Activated naive CD8-positive, alpha-beta T cell treated with anti-CD3 and anti-CD28 coated beads, Interleukin-2, amount 10 ng/mL, durations not matched to agents 7 days and 5 days (primary cell): ENCODE results near the gene GAREM2. TPM values are rescaled to one million over a fixed set of nuclear protein-coding genes. Genes with fewer than 3 reads are reported as not detected.

Experiments used
- ATAC-seq: fragments of 150-1000 bp; cut with Tn5 transposase; one replicate; pipeline ENCODE4 v1.10.0; 2021; ENCODE audit warnings: low read depth, moderate library complexity
- POLR2A ChIA-PET: fragments of 350-600 bp; sonication (Branson Sonifier 250); formaldehyde crosslinking; loops from one replicate; lab custom pipeline; 2021; ENCODE audit warnings: antibody characterized with exemption; lab: Charles Lee
- DNase-seq: peaks from one replicate; pipeline ENCODE4 v3.0.0; 2021
- H3K27ac Mint-ChIP-seq: one replicate; pipeline ENCODE4 v1.8.0; 2022; ENCODE audit warnings: mild to moderate bottlenecking, mixed read lengths
- H3K27me3 Mint-ChIP-seq: one replicate; pipeline ENCODE4 v1.8.0; 2022; ENCODE audit warnings: mild to moderate bottlenecking, moderate library complexity, mixed read lengths
- H3K36me3 Mint-ChIP-seq: one replicate; pipeline ENCODE4 v1.8.0; 2021; ENCODE audit warnings: mild to moderate bottlenecking, mixed read lengths
- H3K4me1 Mint-ChIP-seq: one replicate; pipeline ENCODE4 v1.8.0; 2021; ENCODE audit warnings: mixed read lengths
- H3K4me3 Mint-ChIP-seq: one replicate; pipeline ENCODE4 v1.8.0; 2022; ENCODE audit warnings: mild to moderate bottlenecking, moderate library complexity, mixed read lengths
- H3K9me3 Mint-ChIP-seq: one replicate; pipeline ENCODE4 v1.8.0; 2021; ENCODE audit warnings: mixed read lengths
- total RNA-seq, 2 experiments: library from RNA; stranded (reverse); gene quantifications; one replicate each; pipeline ENCODE4 v1.2.3, GENCODE V29; 2021

Gene GAREM2
- total RNA-seq, 2 experiments from 2014 or later: 4.1 to 4.9 TPM

GRCh38 chr2:26174691-26175465 is 2.0 kb downstream of the GAREM2 start:
- DNase-seq (no peak), ATAC-seq (no peak)
- Mint-ChIP-seq H3K9me3 (no peaks in the 10 kb centered on the region), H3K4me3 (no peak overlapping the region), H3K4me1 (peaks cover 10% of the 10 kb centered on the region), H3K27me3 (peaks cover 32% of the 10 kb centered on the region), H3K36me3 (peaks cover 1% of the 10 kb centered on the region), H3K27ac (no peak overlapping the region)
- POLR2A ChIA-PET: interaction anchor here (1.1 to 1.4 kb wide), 2 partner anchors 9 to 14 kb away, joined by 3 to 4 read pairs; no protein-coding TSS in a partner anchor

- Mint-ChIP-seq H3K4me3 (no peak overlapping the region), H3K27me3 (peaks cover 36% of the 10 kb centered on the region)
Measured at GRCh38 chr2:26175466-26176278, 2.8 kb downstream of the GAREM2 start.

GRCh38 chr2:26176279-26176615 is 3.4 kb downstream of the GAREM2 start:
- ATAC-seq (no peak), DNase-seq (no peak)
- H3K4me3 Mint-ChIP-seq: no peak overlapping the region
- peaks cover 33% of the 10 kb centered on the region for H3K27me3 Mint-ChIP-seq
- POLR2A ChIA-PET: no interaction called here
- no peak overlapping the region for H3K27ac Mint-ChIP-seq
- H3K36me3 Mint-ChIP-seq: peaks cover 1% of the 10 kb centered on the region
- H3K4me1 Mint-ChIP-seq: peaks cover 12% of the 10 kb centered on the region
- no peaks in the 10 kb centered on the region for H3K9me3 Mint-ChIP-seq

More at GRCh38 chr2:26175466-26176278, 2.8 kb downstream of the GAREM2 start:
- peaks cover 12% of the 10 kb centered on the region for H3K4me1 Mint-ChIP-seq
- H3K9me3 Mint-ChIP-seq: no peaks in the 10 kb centered on the region
- DNase-seq: no peak
- H3K36me3 Mint-ChIP-seq: peaks cover 1% of the 10 kb centered on the region
- POLR2A ChIA-PET: interaction anchor here (1.1 kb wide), 1 partner anchor 14 kb away, joined by 4 read pairs; no protein-coding TSS in a partner anchor
- no peak for ATAC-seq
- H3K27ac Mint-ChIP-seq: no peak overlapping the region

GRCh38 chr2:26177122-26177521 is 4.2 kb downstream of the GAREM2 start:
- Mint-ChIP-seq H3K9me3 (no peaks in the 10 kb centered on the region), H3K36me3 (peaks cover 1% of the 10 kb centered on the region), H3K4me1 (peaks cover 7% of the 10 kb centered on the region), H3K27ac (no peak overlapping the region), H3K27me3 (peaks cover 27% of the 10 kb centered on the region), H3K4me3 (no peak overlapping the region)
- ATAC-seq: no peak
- POLR2A ChIA-PET: interaction anchor here (0.6 kb wide), 1 partner anchor 15 kb away, joined by 3 read pairs; no protein-coding TSS in a partner anchor
- DNase-seq: no peak

GRCh38 chr2:26178246-26178645 is 5.4 kb downstream of the GAREM2 start:
- no peak overlapping the region for H3K27ac Mint-ChIP-seq
- no peaks in the 10 kb centered on the region for H3K9me3 Mint-ChIP-seq
- POLR2A ChIA-PET: interaction anchor here (0.5 to 0.6 kb wide), 2 partner anchors 133 to 325 kb away, joined by 3 to 4 read pairs; no protein-coding TSS in a partner anchor
- no peak for DNase-seq
- no peak for ATAC-seq
- no peaks in the 10 kb centered on the region for H3K36me3 Mint-ChIP-seq
- H3K27me3 Mint-ChIP-seq: peaks cover 28% of the 10 kb centered on the region
- peak overlapping the region; percentile 22 for H3K4me3 Mint-ChIP-seq
- peaks cover 6% of the 10 kb centered on the region for H3K4me1 Mint-ChIP-seq

- Mint-ChIP-seq H3K4me1 (peaks cover 8% of the 10 kb centered on the region), H3K9me3 (no peaks in the 10 kb centered on the region), H3K27me3 (peaks cover 28% of the 10 kb centered on the region), H3K36me3 (no peaks in the 10 kb centered on the region), H3K27ac (peak overlapping the region; percentile 48), H3K4me3 (peak overlapping the region; percentile 77)
- ATAC-seq (peak; percentile 71), DNase-seq (peak; percentile 64)
- POLR2A ChIA-PET: interaction anchor here (0.5 to 0.6 kb wide), 2 partner anchors 133 to 326 kb away, joined by 3 to 4 read pairs; no protein-coding TSS in a partner anchor
Measured at GRCh38 chr2:26178746-26179436, 6.0 kb downstream of the GAREM2 start.

GRCh38 chr2:26179446-26179913 is 6.6 kb downstream of the GAREM2 start:
- H3K27ac Mint-ChIP-seq: no peak overlapping the region
- peak overlapping the region; percentile 77 for H3K4me3 Mint-ChIP-seq
- no peaks in the 10 kb centered on the region for H3K9me3 Mint-ChIP-seq
- H3K36me3 Mint-ChIP-seq: no peaks in the 10 kb centered on the region
- DNase-seq (no peak), ATAC-seq (peak; percentile 4)
- peaks cover 24% of the 10 kb centered on the region for H3K27me3 Mint-ChIP-seq
- peaks cover 8% of the 10 kb centered on the region for H3K4me1 Mint-ChIP-seq
- POLR2A ChIA-PET: no interaction called here

GRCh38 chr2:26182441-26182840 is 9.6 kb downstream of the GAREM2 start:
- no peak overlapping the region for H3K27ac Mint-ChIP-seq
- DNase-seq (no peak), ATAC-seq (no peak)
- no peaks in the 10 kb centered on the region for H3K9me3 Mint-ChIP-seq
- POLR2A ChIA-PET: no interaction called here
- H3K36me3 Mint-ChIP-seq: no peaks in the 10 kb centered on the region
- no peak overlapping the region for H3K4me3 Mint-ChIP-seq
- H3K4me1 Mint-ChIP-seq: peaks cover 16% of the 10 kb centered on the region
- peaks cover 12% of the 10 kb centered on the region for H3K27me3 Mint-ChIP-seq

- Mint-ChIP-seq H3K4me1 (peaks cover 18% of the 10 kb centered on the region), H3K27ac (no peak overlapping the region), H3K36me3 (no peaks in the 10 kb centered on the region), H3K4me3 (peak overlapping the region; percentile 37), H3K9me3 (no peaks in the 10 kb centered on the region), H3K27me3 (peaks cover 12% of the 10 kb centered on the region)
- DNase-seq: no peak
- no peak for ATAC-seq
- POLR2A ChIA-PET: no interaction called here
Measured at GRCh38 chr2:26182887-26183630, 10.2 kb downstream of the GAREM2 start.

GRCh38 chr2:26184121-26184520 is 11.2 kb downstream of the GAREM2 start:
- Mint-ChIP-seq H3K36me3 (no peaks in the 10 kb centered on the region), H3K27me3 (peaks cover 12% of the 10 kb centered on the region), H3K4me1 (peaks cover 20% of the 10 kb centered on the region), H3K9me3 (no peaks in the 10 kb centered on the region), H3K27ac (peak overlapping the region; percentile 38), H3K4me3 (peak overlapping the region; percentile 37)
- DNase-seq (no peak), ATAC-seq (no peak)
- POLR2A ChIA-PET: interaction anchor here (0.6 to 2.3 kb wide), 9 partner anchors 9 to 306 kb away, joined by 3 to 10 read pairs (median 4); partner anchors contain the start of genes ASXL2 and SELENOI

GRCh38 chr2:26184555-26185303 is 11.8 kb downstream of the GAREM2 start:
- ATAC-seq (peak; percentile 99), DNase-seq (peak; percentile 94)
- Mint-ChIP-seq H3K27ac (peak overlapping the region; percentile 73), H3K4me3 (peak overlapping the region; percentile 81), H3K27me3 (peaks cover 12% of the 10 kb centered on the region), H3K4me1 (peaks cover 16% of the 10 kb centered on the region), H3K9me3 (no peaks in the 10 kb centered on the region), H3K36me3 (no peaks in the 10 kb centered on the region)
- POLR2A ChIA-PET: interaction anchor here (0.5 to 2.3 kb wide), 12 partner anchors 8 to 802 kb away, joined by 3 to 10 read pairs (median 4); partner anchors contain the start of genes ASXL2 and SELENOI
